ENCODE results near the gene SLC38A8.

- TF ChIP-seq CTCF (IDR thresholded peaks at IDR 0.05) (no peak), POLR2A (IDR thresholded peaks at IDR 0.05) (no peak), POLR2AphosphoS5 (IDR thresholded peaks at IDR 0.05) (no peak)
These were observed 70.2 kb downstream of the SLC38A8 start for GRCh38 chr16:83972256-83973008.
